ENCODE measurements around the gene SPINT3. TPM values are rescaled to one million over a fixed set of nuclear protein-coding genes. Genes with fewer than 3 reads are reported as not detected.

The SPINT3 gene
- total RNA-seq, 1 experiment from 2014 or later = not detected

GRCh38 chr20:45495501-45495941 is 19.9 kb downstream of the SPINT3 start (continued):
- no peak for TF ChIP-seq ATF3 (IDR thresholded peaks at IDR 0.05)
- no peak for TF ChIP-seq ZNF274 (IDR thresholded peaks at IDR 0.05; ENCODE audit: low read depth, low read length)
- no peak for TF ChIP-seq SIN3A (IDR thresholded peaks at IDR 0.05; ENCODE audit: low read depth)
- no peak for TF ChIP-seq CEBPB (IDR thresholded peaks at IDR 0.05; ENCODE audit: low read depth)
- no peak for TF ChIP-seq SP1 (IDR thresholded peaks at IDR 0.05; ENCODE audit: low read depth)
- TF ChIP-seq POLR2A (IDR thresholded peaks at IDR 0.05; ENCODE audit: borderline replicate concordance, extremely low read depth, insufficient read depth, insufficient read length) = no peak

DNA sequence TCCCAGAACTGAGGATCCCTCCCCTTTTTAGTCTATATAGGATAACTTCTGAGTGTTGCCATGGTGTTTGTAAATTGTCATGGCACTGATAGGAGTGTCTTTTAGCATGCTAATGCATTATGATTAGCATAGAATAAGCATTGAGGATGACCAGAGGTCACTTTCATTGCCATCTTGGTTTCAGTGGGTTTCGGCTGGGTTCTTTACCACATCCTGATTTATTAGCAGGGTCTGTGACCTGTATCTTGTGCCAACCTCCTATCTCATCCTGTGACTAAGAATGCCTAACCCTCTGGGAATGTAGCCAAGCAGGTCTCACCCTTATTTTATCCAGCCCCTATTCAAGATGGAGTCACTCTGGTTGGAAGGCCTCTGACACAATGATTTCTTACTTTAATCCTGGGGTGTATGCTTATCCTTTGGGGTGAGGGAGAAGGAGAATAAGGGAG is 26.3 kb downstream of the SPINT3 start:
- CTCF ChIA-PET = no interaction called here
- BruUV-seq (replicated peaks) = no TSS peak
- intact Hi-C loops (cut with micrococcal nuclease) = no loop called here
- POLR2A ChIA-PET = no interaction called here
- no peaks in the 10 kb centered on the region for H3K9me2 ChIP-seq (ENCODE audit: insufficient read depth)
- TF ChIP-seq FOSL1 (IDR thresholded peaks at IDR 0.05; ENCODE audit: low read depth) = peak; percentile 38; the same call in 1 of the 2 replicates
- TF ChIP-seq POLR2AphosphoS5 (IDR thresholded peaks at IDR 0.05; ENCODE audit: low read depth, low read length) = no peak
- TF ChIP-seq SRF (IDR thresholded peaks at IDR 0.05; ENCODE audit: low read depth) = no peak
- no peak for TF ChIP-seq ZFX (IDR thresholded peaks at IDR 0.05)
- no peak for TF ChIP-seq JUND (IDR thresholded peaks at IDR 0.05)
- no peak for TF ChIP-seq SIN3A (IDR thresholded peaks at IDR 0.05; ENCODE audit: low read depth)
- no peak for TF ChIP-seq POLR2A (IDR thresholded peaks at IDR 0.05; ENCODE audit: borderline replicate concordance, extremely low read depth, insufficient read depth, insufficient read length)
- TF ChIP-seq, protein P1, sequence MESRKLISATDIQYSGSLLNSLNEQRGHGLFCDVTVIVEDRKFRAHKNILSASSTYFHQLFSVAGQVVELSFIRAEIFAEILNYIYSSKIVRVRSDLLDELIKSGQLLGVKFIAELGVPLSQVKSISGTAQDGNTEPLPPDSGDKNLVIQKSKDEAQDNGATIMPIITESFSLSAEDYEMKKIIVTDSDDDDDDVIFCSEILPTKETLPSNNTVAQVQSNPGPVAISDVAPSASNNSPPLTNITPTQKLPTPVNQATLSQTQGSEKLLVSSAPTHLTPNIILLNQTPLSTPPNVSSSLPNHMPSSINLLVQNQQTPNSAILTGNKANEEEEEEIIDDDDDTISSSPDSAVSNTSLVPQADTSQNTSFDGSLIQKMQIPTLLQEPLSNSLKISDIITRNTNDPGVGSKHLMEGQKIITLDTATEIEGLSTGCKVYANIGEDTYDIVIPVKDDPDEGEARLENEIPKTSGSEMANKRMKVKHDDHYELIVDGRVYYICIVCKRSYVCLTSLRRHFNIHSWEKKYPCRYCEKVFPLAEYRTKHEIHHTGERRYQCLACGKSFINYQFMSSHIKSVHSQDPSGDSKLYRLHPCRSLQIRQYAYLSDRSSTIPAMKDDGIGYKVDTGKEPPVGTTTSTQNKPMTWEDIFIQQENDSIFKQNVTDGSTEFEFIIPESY (IDR thresholded peaks at IDR 0.05; ENCODE audit: extremely low read depth, insufficient replicate concordance, low read length) = no peak
- peak; percentile 35; the same call in 1 of the 2 replicates for TF ChIP-seq SP1 (IDR thresholded peaks at IDR 0.05; ENCODE audit: low read depth)
- no peak for TF ChIP-seq ZNF274 (IDR thresholded peaks at IDR 0.05; ENCODE audit: low read depth, low read length)
- no peak for TF ChIP-seq CEBPB (IDR thresholded peaks at IDR 0.05; ENCODE audit: low read depth)
- TF ChIP-seq TCF7L2 (IDR thresholded peaks at IDR 0.05; ENCODE audit: borderline replicate concordance, extremely low read depth, insufficient read depth, insufficient read length) = no peak
- TF ChIP-seq EGR1 (IDR thresholded peaks at IDR 0.05; ENCODE audit: low read depth) = no peak
- TF ChIP-seq, protein P2, sequence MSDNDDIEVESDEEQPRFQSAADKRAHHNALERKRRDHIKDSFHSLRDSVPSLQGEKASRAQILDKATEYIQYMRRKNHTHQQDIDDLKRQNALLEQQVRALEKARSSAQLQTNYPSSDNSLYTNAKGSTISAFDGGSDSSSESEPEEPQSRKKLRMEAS (IDR thresholded peaks at IDR 0.05) = no peak
- TF ChIP-seq YY1 (IDR thresholded peaks at IDR 0.05; ENCODE audit: extremely low read depth, insufficient replicate concordance, low read depth, low read length) = peak; percentile 71
- TF ChIP-seq EZH2phosphoT487 (IDR thresholded peaks at IDR 0.05; ENCODE audit: borderline replicate concordance) = no peak
- no peak for TF ChIP-seq CTCF (IDR thresholded peaks at IDR 0.05 in 2 of 3, conservative IDR thresholded peaks at IDR 0.05 in 1 of 3; ENCODE audit: borderline replicate concordance in 1 of 3, insufficient read depth in 1 of 3, low read depth in 2 of 3, low read length in 2 of 3)
- TF ChIP-seq EZH2 (IDR thresholded peaks at IDR 0.05) = no peak
- TF ChIP-seq ELF1 (IDR thresholded peaks at IDR 0.05; ENCODE audit: borderline replicate concordance, low read depth) = no peak
- TF ChIP-seq RAD21 (IDR thresholded peaks at IDR 0.05; ENCODE audit: low read depth) = no peak
- no peak for TF ChIP-seq ATF3 (IDR thresholded peaks at IDR 0.05)
- H4K20me1 ChIP-seq (ENCODE audit: insufficient read depth) = no peaks in the 10 kb centered on the region
- H3K27ac ChIP-seq (ENCODE audit: low read depth, low read length) = no peak overlapping the region
- H3K79me2 ChIP-seq (ENCODE audit: insufficient read depth, low read length) = no peaks in the 10 kb centered on the region
- no peaks in the 10 kb centered on the region for H3K36me3 ChIP-seq (ENCODE audit: control insufficient read depth in 1 of 2, insufficient read depth in 2 of 2, low read length in 2 of 2)
- no peaks in the 10 kb centered on the region for H3K9me3 ChIP-seq (ENCODE audit: control insufficient read depth in 1 of 2, insufficient read depth in 1 of 2, low read depth in 1 of 2, low read length in 2 of 2)
- H3K4me1 ChIP-seq (ENCODE audit: control insufficient read depth in 1 of 2, insufficient read depth in 2 of 2, low read length in 2 of 2) = peaks cover 0 to 12% of the 10 kb centered on the region in 2 experiments; a peak in 2 of 4 replicates
- H3K27me3 ChIP-seq (ENCODE audit: insufficient read depth, low read length) = no peaks in the 10 kb centered on the region
- H3K4me3 ChIP-seq (replicated peaks in 1 of 2; ENCODE audit: low read depth in 1 of 2, low read length in 2 of 2) = no peak overlapping the region
- no peak for ATAC-seq
- H3K9ac ChIP-seq (ENCODE audit: low read length) = no peak overlapping the region
- DNase-seq (ENCODE audit: low read depth, low spot score) = peak; percentile 21
- H3K4me2 ChIP-seq (ENCODE audit: low read length) = peak overlapping the region; percentile 27; the same call in 1 of the 2 replicates
- RAD21 ChIA-PET (ENCODE audit: low non-redundant PET in 1 of 2, low total read pairs in 2 of 2, uncharacterized antibody in 2 of 2, unreplicated experiment in 2 of 2) = no interaction called here
- H2AFZ ChIP-seq (ENCODE audit: low read depth, low read length, poor library complexity, severe bottlenecking) = no peak overlapping the region

Data from HCT116 (cell line).